Subcutaneous adipose tissue (tissue), 4 donors: Measurements from ENCODE around the gene RGR. TPM values are rescaled to one million over a fixed set of nuclear protein-coding genes. Genes with fewer than 3 reads are reported as not detected.

Experiments used
- CTCF ChIP-seq: fragments of 450-650 bp; IDR thresholded peaks from one replicate; pipeline ENCODE4 v1.5.1; 2016; ENCODE audit warnings: low read depth, mild to moderate bottlenecking, control low read depth, antibody characterized with exemption, moderate library complexity
- total RNA-seq, 4 donors: library from RNA; depleted of rRNA; stranded (reverse); fragments of >200 nt; gene quantifications; one replicate each; pipeline ENCODE4 v1.1.0, GENCODE V29; 2016

The RGR gene
- total RNA-seq, 4 donors from 2014 or later, result 0.44 TPM; not detected in 3

DNA sequence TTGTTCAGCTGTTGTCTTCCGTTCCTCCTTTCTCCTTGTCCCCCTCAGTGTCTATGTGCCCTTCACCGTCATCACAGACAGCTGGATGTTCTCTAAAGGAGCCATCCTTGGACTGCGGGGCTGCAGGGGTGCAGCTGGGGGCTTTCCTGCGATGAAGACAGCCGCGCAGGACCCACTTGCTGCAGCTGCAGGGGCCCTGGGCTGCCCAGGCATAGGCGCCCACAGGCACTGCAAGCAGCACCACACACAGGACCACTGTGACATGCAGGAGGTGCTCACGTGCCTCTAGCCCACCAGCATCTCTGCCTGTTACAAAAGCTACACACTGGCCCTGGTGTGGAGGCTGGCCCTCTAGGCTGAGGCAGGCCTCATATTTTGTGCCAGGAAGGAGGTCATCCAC is 22.9 kb upstream of the RGR start:
- TF ChIP-seq CTCF, result no peak

DNA sequence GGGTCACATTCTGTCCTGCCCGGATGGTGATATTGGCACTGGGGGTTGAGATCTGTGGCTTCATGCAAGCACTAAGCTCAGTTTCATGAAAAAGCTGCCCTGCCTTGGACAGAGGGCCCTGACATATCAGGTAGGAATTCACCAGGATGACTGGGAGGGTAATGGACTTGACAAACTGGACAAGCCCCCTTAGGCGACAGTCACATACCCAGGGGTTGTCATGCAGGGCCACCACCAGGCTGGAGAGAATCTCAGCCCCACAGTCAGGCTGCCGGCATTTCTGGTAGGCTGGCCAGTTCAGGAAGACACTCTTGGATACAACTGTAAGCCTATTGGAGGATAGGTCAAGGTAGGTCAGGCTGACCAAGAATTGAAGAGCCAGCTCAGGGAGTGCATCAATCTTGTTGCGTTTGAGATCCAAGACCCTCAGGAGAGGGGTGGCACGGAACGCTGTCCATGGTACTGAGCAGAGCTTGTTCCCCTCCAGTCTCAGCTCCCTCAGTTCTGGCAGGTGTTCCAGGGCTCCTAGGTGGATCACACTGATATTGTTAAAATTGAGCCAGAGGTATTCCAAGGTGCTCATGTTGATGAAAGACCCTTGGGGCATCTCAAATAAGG is 20.3 kb upstream of the RGR start:
- TF ChIP-seq CTCF, result no peak

- no peak for TF ChIP-seq CTCF
Observed at GRCh38 chr10:84225427-84226173, 19.3 kb upstream of the RGR start, which contains the start of gene LRIT2. LRIT2 (minus strand) TSS chr10:84225544; CDS start chr10:84225520, 24 bp downstream.

DNA sequence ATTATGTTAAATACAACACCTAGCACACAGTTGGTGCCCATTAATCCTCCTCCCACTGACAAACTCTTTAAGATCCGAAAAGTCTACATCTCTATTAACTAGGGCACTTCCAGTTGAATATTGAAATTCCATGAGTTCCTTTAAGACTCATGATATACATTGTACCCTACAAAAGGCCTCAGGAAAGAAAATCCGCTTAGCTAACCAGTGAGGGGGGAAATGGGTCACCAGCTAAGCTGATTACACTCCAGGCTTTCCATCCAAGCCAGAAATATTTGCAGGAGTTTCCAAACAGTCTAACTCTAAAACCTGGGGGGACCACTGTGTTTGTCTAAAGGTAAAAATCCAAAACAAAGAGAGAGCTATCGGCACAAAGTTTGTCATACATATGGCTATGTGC is 18.2 kb upstream of the RGR start:
- TF ChIP-seq CTCF, result no peak

DNA sequence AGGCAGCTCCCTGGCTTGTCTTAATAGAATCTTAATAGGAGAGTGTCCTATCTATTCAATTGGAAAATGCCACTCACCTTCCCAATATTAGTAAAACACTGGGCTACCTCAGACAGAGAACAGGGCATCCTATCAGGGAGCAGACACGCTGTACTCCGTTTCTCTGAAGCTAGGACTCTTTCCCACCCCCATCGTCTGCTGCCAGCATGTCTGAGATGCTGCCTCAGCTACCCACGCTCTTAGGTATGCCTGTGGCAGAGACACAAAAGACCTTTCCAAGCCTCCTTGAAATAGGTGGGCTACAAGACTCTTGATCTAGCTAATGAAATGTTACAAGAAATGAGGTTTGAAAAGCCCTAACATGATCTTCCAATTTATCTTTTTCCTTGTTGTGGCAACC is 17.0 kb upstream of the RGR start:
- no peak for TF ChIP-seq CTCF

DNA sequence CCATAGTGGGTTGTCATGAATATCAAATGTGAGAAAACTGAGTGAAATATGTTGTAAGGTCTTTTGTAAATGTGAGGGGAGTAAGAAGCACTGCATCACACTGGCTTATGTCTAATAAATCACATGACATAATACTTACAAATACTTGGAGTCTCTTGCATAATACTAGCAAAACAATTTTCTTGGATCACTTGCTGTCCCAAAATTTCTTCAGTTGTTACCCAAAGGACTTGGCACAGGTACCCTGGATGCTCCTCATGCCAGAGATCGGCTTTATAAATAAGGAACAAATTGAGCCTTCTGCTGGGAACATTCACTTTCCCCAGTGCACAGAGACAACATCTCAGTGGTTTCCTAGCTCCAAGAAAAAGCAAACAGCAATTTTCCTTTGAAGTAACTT is 14.5 kb upstream of the RGR start:
- no peak for TF ChIP-seq CTCF

DNA sequence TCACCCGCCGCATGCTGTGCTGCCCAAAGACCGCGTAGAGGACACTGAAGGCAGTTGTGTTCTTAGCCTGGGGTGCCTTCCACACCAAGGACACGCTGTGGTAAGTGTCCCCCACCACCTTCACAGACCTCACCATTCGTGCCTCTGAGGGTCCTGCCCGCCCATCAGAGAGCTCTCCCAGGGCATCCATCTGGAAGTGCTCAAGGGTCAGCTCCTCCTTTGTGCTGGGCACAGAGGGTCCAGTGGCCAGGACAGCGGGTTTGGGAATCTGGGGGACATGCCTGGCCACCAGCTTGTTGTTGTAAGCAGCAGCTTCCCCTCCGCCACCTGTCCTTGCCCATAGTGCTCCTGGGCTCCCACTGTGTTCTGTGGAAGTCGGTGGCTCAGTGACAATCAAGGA is 12.5 kb upstream of the RGR start:
- TF ChIP-seq CTCF, result no peak
